Measurements from ENCODE around the gene SLC22A31. TPM values are rescaled to one million over a fixed set of nuclear protein-coding genes. Genes with fewer than 3 reads are reported as not detected.
"Not testable (repeated sequence)": the region's sequence is repeated elsewhere in the genome, so short reads cannot be mapped to it uniquely, and the experiment has no call there.

The SLC22A31 gene
- total RNA-seq, 2 donors from 2014 or later = 0.81 TPM; not detected in 1

GRCh38 chr16:89167425-89167941 is 32.9 kb downstream of the SLC22A31 start:
- DNase-seq (ENCODE audit: low spot score) = no peak
- Histone ChIP-seq H3K27me3 (replicated peaks; ENCODE audit: insufficient read depth) (peaks cover 8% of the 10 kb centered on the region), H3K4me3 (no peak overlapping the region), H3K36me3 (no peaks in the 10 kb centered on the region), H3K9me3 (no peaks in the 10 kb centered on the region), H3K4me1 (ENCODE audit: control insufficient read depth in 1 of 2, low read depth in 2 of 2) (peaks cover 7 to 14% of the 10 kb centered on the region in 2 donors), H3K27ac (no peak overlapping the region)
- no peak for ATAC-seq (ENCODE audit: insufficient number of reproducible peaks, low FRiP score, low read depth)
- TF ChIP-seq CTCF (IDR thresholded peaks at IDR 0.05) = peak; percentile 56

- Histone ChIP-seq H3K4me3 (no peak overlapping the region), H3K27me3 (replicated peaks; ENCODE audit: insufficient read depth) (peaks cover 8% of the 10 kb centered on the region)
- no peak for DNase-seq (ENCODE audit: low spot score)
Observed at GRCh38 chr16:89166696-89167424, 33.5 kb downstream of the SLC22A31 start.

DNA sequence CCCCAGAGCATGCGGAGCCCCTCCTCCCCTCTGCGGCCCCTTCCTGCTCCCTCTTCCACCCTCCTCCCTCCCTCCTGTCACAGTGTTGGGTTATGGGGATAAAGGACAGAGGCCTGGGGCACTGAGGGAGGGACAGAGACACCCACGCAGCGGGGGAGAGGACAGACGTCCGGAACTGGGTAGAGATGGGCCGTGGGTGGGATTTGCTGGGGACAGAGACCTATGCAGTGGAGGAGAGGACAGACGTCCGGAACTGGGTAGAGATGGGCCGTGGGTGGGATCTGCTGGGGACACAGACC is 34.7 kb downstream of the SLC22A31 start:
- not testable (repeated sequence) for H3K36me3 ChIP-seq; H3K9me3 ChIP-seq; H3K4me3 ChIP-seq; H3K27ac ChIP-seq; ATAC-seq (ENCODE audit: insufficient number of reproducible peaks, low FRiP score, low read depth); DNase-seq (ENCODE audit: low spot score); H3K4me1 ChIP-seq (ENCODE audit: control insufficient read depth in 1 of 2, low read depth in 2 of 2); H3K27me3 ChIP-seq (replicated peaks; ENCODE audit: insufficient read depth)

More at GRCh38 chr16:89166696-89167424, 33.5 kb downstream of the SLC22A31 start:
- no peak for ATAC-seq (ENCODE audit: insufficient number of reproducible peaks, low FRiP score, low read depth)
- no peaks in the 10 kb centered on the region for H3K36me3 ChIP-seq
- peaks cover 7 to 14% of the 10 kb centered on the region in 2 donors for H3K4me1 ChIP-seq (ENCODE audit: control insufficient read depth in 1 of 2, low read depth in 2 of 2)
- no peak overlapping the region for H3K27ac ChIP-seq
- H3K9me3 ChIP-seq = no peaks in the 10 kb centered on the region
- no peak for TF ChIP-seq CTCF (IDR thresholded peaks at IDR 0.05)

GRCh38 chr16:89164847-89165680 is 35.3 kb downstream of the SLC22A31 start:
- no peaks in the 10 kb centered on the region for H3K9me3 ChIP-seq
- DNase-seq (ENCODE audit: low spot score) (no peak), ATAC-seq (ENCODE audit: insufficient number of reproducible peaks, low FRiP score, low read depth) (no peak)
- no peak overlapping the region for H3K27ac ChIP-seq
- H3K27me3 ChIP-seq (replicated peaks; ENCODE audit: insufficient read depth) = no peaks in the 10 kb centered on the region
- no peak for TF ChIP-seq CTCF (IDR thresholded peaks at IDR 0.05)
- no peaks in the 10 kb centered on the region for H3K36me3 ChIP-seq
- no peaks in the 10 kb centered on the region for H3K4me1 ChIP-seq (ENCODE audit: control insufficient read depth in 1 of 2, low read depth in 2 of 2)
- H3K4me3 ChIP-seq = no peak overlapping the region

- TF ChIP-seq CTCF (IDR thresholded peaks at IDR 0.05) = no peak
- H3K27me3 ChIP-seq (replicated peaks; ENCODE audit: insufficient read depth) = no peaks in the 10 kb centered on the region
- no peak overlapping the region for H3K27ac ChIP-seq
- H3K36me3 ChIP-seq = no peaks in the 10 kb centered on the region
- no peak overlapping the region for H3K4me3 ChIP-seq
- ATAC-seq (ENCODE audit: insufficient number of reproducible peaks, low FRiP score, low read depth) (no peak), DNase-seq (ENCODE audit: low spot score) (no peak)
- H3K4me1 ChIP-seq (ENCODE audit: control insufficient read depth in 1 of 2, low read depth in 2 of 2) = no peaks in the 10 kb centered on the region
- no peaks in the 10 kb centered on the region for H3K9me3 ChIP-seq
Observed at GRCh38 chr16:89164436-89164835, 35.9 kb downstream of the SLC22A31 start.

All from thoracic aorta (tissue), 2 donors.